H9 (cell line): ENCODE measurements around the gene SSRP1. TPM values are rescaled to one million over a fixed set of nuclear protein-coding genes. Genes with fewer than 3 reads are reported as not detected.

ENCODE experiments used
- DNase-seq: peaks from one replicate; pipeline ENCODE4 v3.0.0-alpha.2; 2017
- H2AFZ ChIP-seq: one replicate; pipeline ENCODE4 v1.6.1; 2013; ENCODE audit warnings: mild to moderate bottlenecking, low read length, control low read depth, moderate library complexity
- H2AK5ac ChIP-seq: 2 replicates; pipeline ENCODE4 v1.6.1; 2013; ENCODE audit warnings: low read length, control low read depth, mixed read lengths; ENCODE audit not compliant: insufficient read length
- H2BK120ac ChIP-seq: one replicate; pipeline ENCODE4 v1.6.1; 2013; ENCODE audit warnings: low read depth, mild to moderate bottlenecking, low read length, control low read depth, inconsistent platforms; ENCODE audit not compliant: poor library complexity, severe bottlenecking
- H2BK12ac ChIP-seq: 2 replicates; pipeline ENCODE4 v1.6.1; 2013; ENCODE audit warnings: low read length, control low read depth, mixed read lengths, low read depth; ENCODE audit not compliant: insufficient read length
- H2BK15ac ChIP-seq: 2 replicates; pipeline ENCODE4 v1.6.1; 2013; ENCODE audit warnings: low read depth, low read length, control low read depth
- H2BK20ac ChIP-seq: one replicate; pipeline ENCODE4 v1.6.1; 2013; ENCODE audit warnings: low read depth, mild to moderate bottlenecking, low read length, control low read depth, inconsistent platforms; ENCODE audit not compliant: poor library complexity, severe bottlenecking
- H2BK5ac ChIP-seq: 2 replicates; pipeline ENCODE4 v1.6.1; 2013; ENCODE audit warnings: low read length, control low read depth, mixed read lengths; ENCODE audit not compliant: insufficient read length
- H3K14ac ChIP-seq: 2 replicates; pipeline ENCODE4 v1.6.1; 2013; ENCODE audit warnings: low read length, control low read depth; ENCODE audit not compliant: insufficient read depth
- H3K18ac ChIP-seq: 2 replicates; pipeline ENCODE4 v1.6.1; 2013; ENCODE audit warnings: low read depth, mild to moderate bottlenecking, mixed read lengths, low read length, control low read depth; ENCODE audit not compliant: insufficient read length
- H3K23ac ChIP-seq: 2 replicates; pipeline ENCODE4 v1.6.1; 2013; ENCODE audit warnings: low read length, control low read depth, mixed read lengths, low read depth; ENCODE audit not compliant: insufficient read length
- H3K23me2 ChIP-seq: 2 replicates; pipeline ENCODE4 v1.6.1; 2013; ENCODE audit warnings: low read depth, mild to moderate bottlenecking, mixed read lengths, low read length, control low read depth; ENCODE audit not compliant: insufficient read length, poor library complexity, severe bottlenecking
- H3K27ac ChIP-seq: 2 replicates; pipeline ENCODE4 v1.5.1; 2013; ENCODE audit warnings: low read length, control low read depth, mixed read lengths, low read depth; ENCODE audit not compliant: insufficient read length
- H3K27me3 ChIP-seq: 2 replicates; pipeline ENCODE4 v1.6.1; 2013; ENCODE audit warnings: low read length, control low read depth, inconsistent platforms; ENCODE audit not compliant: insufficient read depth
- H3K4ac ChIP-seq: 2 replicates; pipeline ENCODE4 v1.6.1; 2013; ENCODE audit warnings: low read depth, mild to moderate bottlenecking, control low read depth, inconsistent platforms, low read length, moderate library complexity
- H3K4me1 ChIP-seq: 2 replicates; pipeline ENCODE4 v1.6.1; 2013; ENCODE audit warnings: low read length, control low read depth, inconsistent platforms; ENCODE audit not compliant: insufficient read depth
- H3K4me2 ChIP-seq: 2 replicates; pipeline ENCODE4 v1.6.1; 2013; ENCODE audit warnings: low read length, control low read depth, mixed read lengths; ENCODE audit not compliant: insufficient read length, insufficient read depth
- H3K56ac ChIP-seq: 2 replicates; pipeline ENCODE4 v1.6.1; 2013; ENCODE audit warnings: low read depth, mild to moderate bottlenecking, mixed read lengths, low read length, control low read depth; ENCODE audit not compliant: insufficient read length
- H3K79me1 ChIP-seq: 2 replicates; pipeline ENCODE4 v1.6.1; 2013; ENCODE audit warnings: low read depth, mild to moderate bottlenecking, moderate library complexity, low read length, control low read depth, inconsistent platforms; ENCODE audit not compliant: insufficient read depth, poor library complexity, severe bottlenecking
- H3K79me2 ChIP-seq: 2 replicates; pipeline ENCODE4 v1.6.1; 2013; ENCODE audit warnings: low read length, control low read depth, inconsistent platforms; ENCODE audit not compliant: insufficient read depth
- H3K9ac ChIP-seq: 2 replicates; pipeline ENCODE4 v1.6.1; 2013; ENCODE audit warnings: low read length, control low read depth, mixed read lengths; ENCODE audit not compliant: insufficient read length; ENCODE audit errors: extremely low read depth
- H3K9me3 ChIP-seq: one replicate; pipeline ENCODE4 v1.6.1; 2013; ENCODE audit warnings: low read depth, low read length, inconsistent platforms; ENCODE audit not compliant: control insufficient read depth
- H3T11ph ChIP-seq: one replicate; pipeline ENCODE4 v1.6.1; 2013; ENCODE audit warnings: mild to moderate bottlenecking, low read length, control low read depth, inconsistent platforms
- H4K20me1 ChIP-seq: one replicate; pipeline ENCODE4 v1.6.1; 2013; ENCODE audit not compliant: control insufficient read depth, insufficient read length, insufficient read depth
- H4K5ac ChIP-seq: 2 replicates; pipeline ENCODE4 v1.6.1; 2013; ENCODE audit warnings: low read depth, mild to moderate bottlenecking, mixed read lengths, low read length, control low read depth; ENCODE audit not compliant: insufficient read length
- H4K8ac ChIP-seq: replicated peaks from 2 replicates; pipeline ENCODE4 v1.6.1; 2013; ENCODE audit warnings: low read length, control low read depth, mixed read lengths, low read depth; ENCODE audit not compliant: insufficient read length
- H4K91ac ChIP-seq: 2 replicates; pipeline ENCODE4 v1.6.1; 2013; ENCODE audit warnings: low read depth, mild to moderate bottlenecking, moderate library complexity, mixed read lengths, low read length, control low read depth; ENCODE audit not compliant: insufficient read length
- H3K27ac Mint-ChIP-seq, 3 experiments: 2 replicates in 2 of 3; 3 replicates in 1 of 3; pipeline ENCODE4 v1.8.0; 2020 to 2021; ENCODE audit warnings: mixed read lengths in 3 of 3, mild to moderate bottlenecking in 1 of 3, moderate library complexity in 1 of 3
- H3K27me3 Mint-ChIP-seq: 2 replicates; pipeline ENCODE4 v1.8.0; 2021; ENCODE audit warnings: low read depth, mild to moderate bottlenecking, moderate library complexity, mixed read lengths
- H3K36me3 Mint-ChIP-seq, 3 experiments: 2 replicates in 2 of 3; 3 replicates in 1 of 3; pipeline ENCODE4 v1.8.0; 2020 to 2021; ENCODE audit warnings: low read depth in 3 of 3, mixed read lengths in 3 of 3; ENCODE audit not compliant: insufficient read depth in 1 of 3
- H3K4me1 Mint-ChIP-seq, 2 experiments: 2 replicates each; pipeline ENCODE4 v1.8.0; 2020; ENCODE audit warnings: mixed read lengths in 2 of 2
- H3K4me3 Mint-ChIP-seq, 2 experiments: 2 replicates in 1 of 2; 3 replicates in 1 of 2; pipeline ENCODE4 v1.8.0; 2020 to 2021; ENCODE audit warnings: mild to moderate bottlenecking in 2 of 2, mixed read lengths in 2 of 2, moderate library complexity in 1 of 2
- H3K9me3 Mint-ChIP-seq, 2 experiments: 2 replicates in 1 of 2; 3 replicates in 1 of 2; pipeline ENCODE4 v1.8.0; 2020; ENCODE audit warnings: mild to moderate bottlenecking in 2 of 2, mixed read lengths in 2 of 2, moderate library complexity in 1 of 2
- WGBS: extraction: QIAGEN DNeasy Blood & Tissue Kit; methylation state at CpG from one replicate; pipeline ENCODE4 v1.1.7; 2013; ENCODE audit warnings: missing lambda C conversion rate, low lambda C conversion rate, mixed read lengths; ENCODE audit not compliant: insufficient read length; ENCODE audit errors: extremely low coverage; 5-methylcytosine and 5-hydroxymethylcytosine counted together
- total RNA-seq: library from RNA; stranded (reverse); gene quantifications from 2 replicates; pipeline ENCODE4 v1.2.1, GENCODE V29; 2021
- TF ChIP-seq, protein P1 (sequence below): fragments of 200-600 bp; sonication (generic); conservative IDR thresholded peaks from 3 replicates; pipeline ENCODE4 v1.8.0; 2021; ENCODE audit warnings: antibody characterized with exemption, mild to moderate bottlenecking

The SSRP1 gene
- total RNA-seq, 1 experiment from 2014 or later = 202 TPM

DNA sequence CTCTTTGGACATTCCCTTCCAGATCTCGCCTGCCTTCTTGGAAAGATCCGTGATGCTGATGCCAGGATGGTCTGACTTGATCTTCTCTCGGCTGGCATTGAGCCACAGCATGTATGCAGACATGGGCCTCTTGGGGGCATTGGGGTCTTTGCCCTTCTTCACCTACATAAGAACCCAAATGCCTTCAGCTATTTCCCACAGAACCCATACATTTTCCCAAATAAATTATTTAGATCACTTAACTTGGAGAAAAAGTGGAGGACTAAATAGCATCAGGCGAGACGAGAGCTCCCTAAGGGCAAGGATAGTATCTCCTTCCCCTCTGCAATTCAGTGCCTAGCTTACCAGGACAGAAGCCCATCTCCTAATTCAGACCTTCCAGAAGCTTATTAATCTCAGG, 8.0 kb downstream of the SSRP1 start:
- Histone ChIP-seq H2BK15ac (no peak overlapping the region), H4K5ac (no peak overlapping the region), H4K91ac (no peak overlapping the region), H2BK120ac (no peak overlapping the region), H3K4me1 (peaks cover 8% of the 10 kb centered on the region; the same call in 1 of the 2 replicates), H3K56ac (no peak overlapping the region), H2BK12ac (no peak overlapping the region), H3K27ac (no peak overlapping the region), H2AFZ (no peak overlapping the region), H3K4me2 (no peak overlapping the region), H3T11ph (no peak overlapping the region), H2BK20ac (no peak overlapping the region), H2AK5ac (no peak overlapping the region), H4K8ac (no peak overlapping the region), H3K14ac (no peak overlapping the region), H3K23ac (no peak overlapping the region), H3K4ac (no peak overlapping the region), H3K79me1 (peaks cover 9% of the 10 kb centered on the region), H3K27me3 (no peaks in the 10 kb centered on the region), H3K18ac (no peak overlapping the region), H3K9ac (no peak overlapping the region), H3K23me2 (peaks cover 13% of the 10 kb centered on the region), H3K79me2 (peaks cover 9% of the 10 kb centered on the region), H2BK5ac (no peak overlapping the region), H3K9me3 (no peaks in the 10 kb centered on the region), H4K20me1 (no peaks in the 10 kb centered on the region)
- no CpG with 5 or more reads among the region's 5 CpGs for WGBS
- Mint-ChIP-seq H3K4me1 (peaks cover 25 to 26% of the 10 kb centered on the region in 2 experiments), H3K27me3 (peaks cover 1% of the 10 kb centered on the region; the same call in 1 of the 2 replicates), H3K36me3 (peaks cover 62 to 75% (median 73%) of the 10 kb centered on the region in 3 experiments), H3K27ac (peak overlapping the region in 1 of 3 experiments; percentile 19; a peak in 2 of 7 replicates), H3K9me3 (no peaks in the 10 kb centered on the region; a peak in 1 of 5 replicates), H3K4me3 (no peak overlapping the region)
- TF ChIP-seq, protein P1, sequence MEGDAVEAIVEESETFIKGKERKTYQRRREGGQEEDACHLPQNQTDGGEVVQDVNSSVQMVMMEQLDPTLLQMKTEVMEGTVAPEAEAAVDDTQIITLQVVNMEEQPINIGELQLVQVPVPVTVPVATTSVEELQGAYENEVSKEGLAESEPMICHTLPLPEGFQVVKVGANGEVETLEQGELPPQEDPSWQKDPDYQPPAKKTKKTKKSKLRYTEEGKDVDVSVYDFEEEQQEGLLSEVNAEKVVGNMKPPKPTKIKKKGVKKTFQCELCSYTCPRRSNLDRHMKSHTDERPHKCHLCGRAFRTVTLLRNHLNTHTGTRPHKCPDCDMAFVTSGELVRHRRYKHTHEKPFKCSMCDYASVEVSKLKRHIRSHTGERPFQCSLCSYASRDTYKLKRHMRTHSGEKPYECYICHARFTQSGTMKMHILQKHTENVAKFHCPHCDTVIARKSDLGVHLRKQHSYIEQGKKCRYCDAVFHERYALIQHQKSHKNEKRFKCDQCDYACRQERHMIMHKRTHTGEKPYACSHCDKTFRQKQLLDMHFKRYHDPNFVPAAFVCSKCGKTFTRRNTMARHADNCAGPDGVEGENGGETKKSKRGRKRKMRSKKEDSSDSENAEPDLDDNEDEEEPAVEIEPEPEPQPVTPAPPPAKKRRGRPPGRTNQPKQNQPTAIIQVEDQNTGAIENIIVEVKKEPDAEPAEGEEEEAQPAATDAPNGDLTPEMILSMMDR = no peak
- DNase-seq = no peak
